ENCODE measurements around the gene ADGRB3.
"Not testable (repeated sequence)": the region's sequence is repeated elsewhere in the genome, so short reads cannot be mapped to it uniquely, and the experiment has no call there.

The ADGRB3 gene

GRCh38 chr6:68779366-68779765 is 144.3 kb downstream of the ADGRB3 start:
- DNase-seq: peak in 1 of 51 donors; percentile 47

- not testable (repeated sequence) for DNase-seq
Observed at GRCh38 chr6:68790128-68790527, 155.0 kb downstream of the ADGRB3 start.

- peak in 8 of 51 donors; percentile 1 to 5 (median 2) for DNase-seq
Observed at GRCh38 chr6:68814976-68815375, 179.9 kb downstream of the ADGRB3 start.

GRCh38 chr6:68826501-68826900 is 191.4 kb downstream of the ADGRB3 start:
- DNase-seq: no peak

- no peak for DNase-seq
Observed at GRCh38 chr6:68834551-68834950, 199.5 kb downstream of the ADGRB3 start.

GRCh38 chr6:68838571-68838970 is 203.5 kb downstream of the ADGRB3 start:
- no peak for DNase-seq

GRCh38 chr6:68852791-68853190 is 217.7 kb downstream of the ADGRB3 start:
- no peak for DNase-seq

GRCh38 chr6:68859233-68859632 is 224.2 kb downstream of the ADGRB3 start:
- DNase-seq: no peak

- DNase-seq: no peak
Observed at GRCh38 chr6:68868646-68869045, 233.6 kb downstream of the ADGRB3 start.

- no peak for DNase-seq
Observed at GRCh38 chr6:68873236-68873635, 238.2 kb downstream of the ADGRB3 start.

GRCh38 chr6:68874747-68875146 is 239.7 kb downstream of the ADGRB3 start:
- DNase-seq: no peak

GRCh38 chr6:68875403-68875802 is 240.3 kb downstream of the ADGRB3 start:
- no peak for DNase-seq

- no peak for DNase-seq
Observed at GRCh38 chr6:68876792-68877493, 241.9 kb downstream of the ADGRB3 start.

GRCh38 chr6:68880050-68880813 is 245.2 kb downstream of the ADGRB3 start:
- DNase-seq: peak in 1 of 51 donors; percentile 0

GRCh38 chr6:68883325-68883724 is 248.2 kb downstream of the ADGRB3 start:
- DNase-seq: not testable (repeated sequence)

GRCh38 chr6:68891419-68891818 is 256.3 kb downstream of the ADGRB3 start:
- DNase-seq: no peak

- no peak for DNase-seq
Observed at GRCh38 chr6:68892452-68892851, 257.4 kb downstream of the ADGRB3 start.

- DNase-seq: no peak
Observed at GRCh38 chr6:68895929-68896328, 260.8 kb downstream of the ADGRB3 start.

GRCh38 chr6:68901044-68901443 is 266.0 kb downstream of the ADGRB3 start:
- no peak for DNase-seq

- no peak for DNase-seq
Observed at GRCh38 chr6:68911334-68911733, 276.3 kb downstream of the ADGRB3 start.

- no peak for DNase-seq
Observed at GRCh38 chr6:68911811-68912210, 276.7 kb downstream of the ADGRB3 start.

GRCh38 chr6:68912805-68913204 is 277.7 kb downstream of the ADGRB3 start:
- not testable (repeated sequence) for DNase-seq

- no peak for DNase-seq
Observed at GRCh38 chr6:68915586-68915985, 280.5 kb downstream of the ADGRB3 start.

All from hypothalamus (tissue), 51 donors.